Naive thymus-derived CD4-positive, alpha-beta T cell (primary cell): ENCODE measurements around the gene SPATA6. TPM values are rescaled to one million over a fixed set of nuclear protein-coding genes. Genes with fewer than 3 reads are reported as not detected.

Source experiments
- ATAC-seq: fragments of 150-1000 bp; cut with Tn5 transposase; 2 replicates; pipeline ENCODE4 v1.10.0; 2021; ENCODE audit warnings: mild to moderate bottlenecking, moderate library complexity
- CTCF ChIA-PET: fragments of 350-600 bp; sonication (Branson Sonifier 250); formaldehyde crosslinking; loops from one replicate; lab custom pipeline; 2021; ENCODE audit warnings: antibody characterized with exemption; lab: Charles Lee
- POLR2A ChIA-PET: fragments of 350-600 bp; sonication (Branson Sonifier 250); formaldehyde crosslinking; loops from one replicate; lab custom pipeline; 2021; ENCODE audit warnings: antibody characterized with exemption, inconsistent platforms; lab: Charles Lee
- DNase-seq, 9 donors: peaks; one replicate each; pipeline versions ENCODE4 v3.0.0 to v3.0.0-alpha.2; 2020 to 2022; ENCODE audit warnings: mixed read lengths in 1 of 9
- H3K27ac ChIP-seq: one replicate; pipeline ENCODE4 v1.7.0; 2013; ENCODE audit warnings: mild to moderate bottlenecking, low read depth, low read length, moderate library complexity
- H3K27me3 ChIP-seq, 2 donors: one replicate each; pipeline ENCODE4 v1.7.0; 2013; ENCODE audit warnings: low read length in 2 of 2, mild to moderate bottlenecking in 2 of 2, moderate library complexity in 2 of 2; ENCODE audit not compliant: control insufficient read depth in 2 of 2, insufficient read depth in 2 of 2
- H3K36me3 ChIP-seq, 3 experiments: 1 replicate in 2 of 3; 2 replicates in 1 of 3; pipeline ENCODE4 v1.7.0; 2013; ENCODE audit warnings: low read length in 3 of 3, mild to moderate bottlenecking in 3 of 3, moderate library complexity in 1 of 3; ENCODE audit not compliant: insufficient read depth in 3 of 3, control insufficient read depth in 2 of 3
- H3K4me1 ChIP-seq, 2 donors: one replicate each; pipeline ENCODE4 v1.7.0; 2013; ENCODE audit warnings: low read length in 2 of 2, mild to moderate bottlenecking in 2 of 2, moderate library complexity in 1 of 2; ENCODE audit not compliant: control insufficient read depth in 2 of 2, insufficient read depth in 2 of 2
- H3K4me3 ChIP-seq: 2 replicates; pipeline ENCODE4 v1.7.0; 2013; ENCODE audit warnings: mild to moderate bottlenecking, low read length
- H3K9me3 ChIP-seq, 3 experiments: 1 replicate in 2 of 3; 2 replicates in 1 of 3; pipeline ENCODE4 v1.7.0; 2013; ENCODE audit warnings: low read length in 3 of 3; ENCODE audit not compliant: control insufficient read depth in 2 of 3
- H3K27ac Mint-ChIP-seq, 9 donors: one replicate each; pipeline ENCODE4 v1.8.0; 2020 to 2022; ENCODE audit warnings: mixed read lengths in 9 of 9, mild to moderate bottlenecking in 8 of 9, moderate library complexity in 5 of 9, inconsistent platforms in 2 of 9
- H3K27me3 Mint-ChIP-seq, 5 donors: one replicate each; pipeline ENCODE4 v1.8.0; 2021 to 2022; ENCODE audit warnings: mixed read lengths in 5 of 5, mild to moderate bottlenecking in 1 of 5
- H3K36me3 Mint-ChIP-seq, 5 donors: one replicate each; pipeline ENCODE4 v1.8.0; 2020 to 2022; ENCODE audit warnings: mixed read lengths in 5 of 5, mild to moderate bottlenecking in 3 of 5, inconsistent platforms in 1 of 5
- H3K4me1 Mint-ChIP-seq, 7 donors: one replicate each; pipeline ENCODE4 v1.8.0; 2020 to 2022; ENCODE audit warnings: mixed read lengths in 7 of 7, mild to moderate bottlenecking in 3 of 7, inconsistent platforms in 1 of 7
- H3K4me3 Mint-ChIP-seq, 10 donors: one replicate each; pipeline ENCODE4 v1.8.0; 2020 to 2022; ENCODE audit warnings: mild to moderate bottlenecking in 10 of 10, mixed read lengths in 10 of 10, moderate library complexity in 6 of 10, inconsistent platforms in 2 of 10
- H3K9me3 Mint-ChIP-seq, 11 donors: one replicate each; pipeline ENCODE4 v1.8.0; 2020 to 2022; ENCODE audit warnings: mixed read lengths in 11 of 11, mild to moderate bottlenecking in 4 of 11, inconsistent platforms in 1 of 11, moderate library complexity in 1 of 11
- intact Hi-C, 2 donors: fragments of 100-400 bp; cut with micrococcal nuclease; formaldehyde crosslinking; loops; one replicate each; pipeline ENCODE4 v1.15.1; 2023
- polyA plus RNA-seq, 2 donors: library from polyadenylated mRNA; unstranded; fragments of 300-500 nt; fragmentation: Illumina TruSeq; gene quantifications; one replicate each; pipeline ENCODE4 v1.2.3, GENCODE V29; 2021
- total RNA-seq, 6 experiments: library from RNA in 5 of 6; stranded (reverse) in 5 of 6; gene quantifications; 1 replicate in 5 of 6; 2 replicates in 1 of 6; pipeline ENCODE4 v1.2.3 and lab custom pipeline; 2021 to 2026

SPATA6 gene
- total and polyA plus RNA-seq, 7 experiments from 2014 or later, result 1.0 to 11.2 (median 3.0) TPM

DNA sequence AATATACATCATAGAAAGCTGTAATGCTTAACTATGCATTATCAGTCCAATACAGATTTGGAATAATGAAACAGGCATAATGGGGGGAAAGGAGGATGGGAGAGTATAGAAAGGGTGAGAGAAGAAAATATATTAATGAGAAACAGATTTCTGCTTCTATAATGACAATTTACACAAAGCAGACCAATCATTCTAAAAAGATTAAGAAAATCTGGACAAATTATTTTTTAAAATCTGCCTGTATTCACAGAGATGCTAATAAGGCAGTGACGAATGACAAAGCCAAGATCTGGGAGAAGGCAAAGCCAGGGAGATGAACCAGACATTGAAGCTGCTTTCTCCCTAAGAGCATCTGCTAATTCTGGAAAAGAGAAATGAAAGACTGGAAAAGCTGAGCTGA is 50.0 kb downstream of the SPATA6 start:
- Histone ChIP-seq H3K4me1 (no peaks in the 10 kb centered on the region), H3K9me3 (no peaks in the 10 kb centered on the region), H3K27me3 (no peaks in the 10 kb centered on the region), H3K27ac (no peak overlapping the region), H3K4me3 (no peak overlapping the region), H3K36me3 (no peaks in the 10 kb centered on the region)
- intact Hi-C loops, result no loop called here
- CTCF ChIA-PET, result no interaction called here
- Mint-ChIP-seq H3K4me1 (peaks cover 0 to 1% (median 0%) of the 10 kb centered on the region in 7 donors), H3K27me3 (peaks cover 0 to 2% (median 0%) of the 10 kb centered on the region in 5 donors), H3K9me3 (no peaks in the 10 kb centered on the region), H3K27ac (no peak overlapping the region), H3K4me3 (no peak overlapping the region), H3K36me3 (peaks cover 0 to 17% (median 0%) of the 10 kb centered on the region in 5 donors)
- DNase-seq, result no peak
- POLR2A ChIA-PET, result no interaction called here
- no peak for ATAC-seq

DNA sequence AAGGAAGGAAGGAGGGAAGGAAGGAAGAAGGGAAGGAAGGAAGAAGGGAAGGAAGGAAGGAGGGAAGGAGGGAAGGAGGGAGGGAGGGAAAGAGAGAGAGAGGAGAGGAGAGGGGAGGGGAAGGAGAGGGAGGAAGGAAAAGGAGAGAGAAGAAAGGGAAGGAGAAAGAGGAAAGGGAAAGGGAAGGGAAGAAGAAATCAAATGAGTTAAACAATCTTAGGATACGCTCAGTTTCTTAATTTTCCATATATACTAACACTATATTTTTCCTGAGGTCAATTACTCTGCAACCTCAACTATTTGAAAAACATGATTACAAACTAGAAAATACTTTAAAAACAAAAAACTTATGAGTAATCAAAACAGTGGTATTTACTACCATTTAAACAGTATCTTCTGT is 53.3 kb downstream of the SPATA6 start:
- POLR2A ChIA-PET, result no interaction called here
- Histone ChIP-seq H3K27ac (no peak overlapping the region), H3K27me3 (no peaks in the 10 kb centered on the region), H3K4me1 (no peaks in the 10 kb centered on the region), H3K36me3 (no peaks in the 10 kb centered on the region), H3K4me3 (no peak overlapping the region), H3K9me3 (no peaks in the 10 kb centered on the region)
- DNase-seq (no peak), ATAC-seq (no peak)
- no peaks in the 10 kb centered on the region for H3K27me3 Mint-ChIP-seq
- intact Hi-C loops, result no loop called here
- H3K4me3 Mint-ChIP-seq, result no peak overlapping the region
- CTCF ChIA-PET, result no interaction called here
- H3K36me3 Mint-ChIP-seq, result peaks cover 0 to 12% (median 0%) of the 10 kb centered on the region in 5 donors
- no peak overlapping the region for H3K27ac Mint-ChIP-seq
- no peaks in the 10 kb centered on the region for H3K9me3 Mint-ChIP-seq
- peaks cover 0 to 1% (median 0%) of the 10 kb centered on the region in 7 donors for H3K4me1 Mint-ChIP-seq

GRCh38 chr1:48415050-48415449 is 57.0 kb downstream of the SPATA6 start:
- ATAC-seq, result no peak
- Histone ChIP-seq H3K9me3 (no peaks in the 10 kb centered on the region), H3K27ac (no peak overlapping the region), H3K27me3 (no peaks in the 10 kb centered on the region), H3K4me3 (no peak overlapping the region), H3K4me1 (no peaks in the 10 kb centered on the region), H3K36me3 (no peaks in the 10 kb centered on the region)
- intact Hi-C loops, result no loop called here
- DNase-seq, result no peak
- Mint-ChIP-seq H3K9me3 (no peaks in the 10 kb centered on the region), H3K4me1 (peaks cover 0 to 3% (median 0%) of the 10 kb centered on the region in 7 donors), H3K27me3 (no peaks in the 10 kb centered on the region), H3K27ac (no peak overlapping the region), H3K4me3 (no peak overlapping the region), H3K36me3 (peaks cover 0 to 17% (median 9%) of the 10 kb centered on the region in 5 donors)
- CTCF ChIA-PET, result no interaction called here
- POLR2A ChIA-PET, result no interaction called here

DNA sequence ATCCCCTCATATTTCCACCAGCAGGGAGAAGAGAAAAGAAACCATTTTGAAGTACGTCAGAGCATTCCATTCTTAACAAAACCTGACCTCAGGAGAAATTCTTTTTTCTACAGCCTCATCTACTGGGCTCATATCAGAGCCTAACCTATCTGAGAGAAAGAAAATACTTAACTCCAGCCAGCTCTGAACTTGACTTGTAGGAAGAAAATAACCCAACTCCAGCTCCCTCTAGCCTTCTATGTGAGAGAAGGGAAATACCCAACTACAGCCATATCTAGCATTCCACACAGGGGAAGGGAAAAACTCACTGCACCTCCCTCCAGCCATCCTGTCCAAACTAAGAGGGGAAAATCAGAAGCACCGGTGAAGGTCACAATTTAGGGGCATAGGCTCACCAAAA is 57.7 kb downstream of the SPATA6 start:
- Histone ChIP-seq H3K27me3 (no peaks in the 10 kb centered on the region), H3K4me3 (no peak overlapping the region), H3K4me1 (no peaks in the 10 kb centered on the region), H3K9me3 (no peaks in the 10 kb centered on the region), H3K27ac (no peak overlapping the region), H3K36me3 (no peaks in the 10 kb centered on the region)
- Mint-ChIP-seq H3K27ac (no peak overlapping the region), H3K4me1 (peaks cover 0 to 3% (median 0%) of the 10 kb centered on the region in 7 donors), H3K27me3 (no peaks in the 10 kb centered on the region), H3K36me3 (peaks cover 0 to 19% (median 10%) of the 10 kb centered on the region in 5 donors), H3K4me3 (no peak overlapping the region), H3K9me3 (no peaks in the 10 kb centered on the region)
- DNase-seq (no peak), ATAC-seq (no peak)
- POLR2A ChIA-PET, result no interaction called here
- CTCF ChIA-PET, result no interaction called here
- intact Hi-C loops, result no loop called here

- intact Hi-C loops, result no loop called here
- CTCF ChIA-PET, result no interaction called here
- H3K27me3 Mint-ChIP-seq, result no peaks in the 10 kb centered on the region
- Histone ChIP-seq H3K9me3 (no peaks in the 10 kb centered on the region), H3K27me3 (no peaks in the 10 kb centered on the region), H3K4me1 (no peaks in the 10 kb centered on the region), H3K27ac (no peak overlapping the region), H3K36me3 (no peaks in the 10 kb centered on the region), H3K4me3 (no peak overlapping the region)
- H3K27ac Mint-ChIP-seq, result no peak overlapping the region
- ATAC-seq (no peak), DNase-seq (no peak)
- no peak overlapping the region for H3K4me3 Mint-ChIP-seq
- POLR2A ChIA-PET, result no interaction called here
- no peaks in the 10 kb centered on the region for H3K4me1 Mint-ChIP-seq
- no peaks in the 10 kb centered on the region for H3K9me3 Mint-ChIP-seq
- peaks cover 0 to 31% (median 13%) of the 10 kb centered on the region in 5 donors for H3K36me3 Mint-ChIP-seq
Observed at GRCh38 chr1:48405940-48406339, 66.1 kb downstream of the SPATA6 start.

DNA sequence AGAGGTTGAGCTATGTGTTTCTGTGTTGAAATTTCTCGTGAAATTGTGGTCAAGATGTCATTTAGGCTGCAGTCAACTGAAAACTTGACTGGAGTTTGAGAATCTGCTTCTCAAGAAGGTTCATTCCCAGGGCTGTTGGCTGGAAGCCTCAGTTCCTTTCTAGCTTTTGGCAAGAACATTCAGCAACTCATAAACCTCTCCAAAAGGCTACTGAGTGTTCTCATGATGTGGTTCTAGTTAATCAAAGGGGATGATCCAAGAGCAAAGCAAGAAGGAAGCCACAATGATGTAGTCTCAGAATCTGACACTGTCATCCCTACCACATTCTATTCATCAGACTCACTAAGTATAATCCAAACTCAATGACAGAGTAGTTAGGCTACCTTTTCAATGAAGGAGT is 66.6 kb downstream of the SPATA6 start:
- Mint-ChIP-seq H3K27ac (no peak overlapping the region), H3K27me3 (no peaks in the 10 kb centered on the region), H3K9me3 (no peaks in the 10 kb centered on the region), H3K4me1 (no peaks in the 10 kb centered on the region), H3K4me3 (no peak overlapping the region), H3K36me3 (peaks cover 0 to 28% (median 9%) of the 10 kb centered on the region in 5 donors)
- ATAC-seq (no peak), DNase-seq (no peak)
- CTCF ChIA-PET, result no interaction called here
- H3K27ac ChIP-seq, result no peak overlapping the region
- H3K4me1 ChIP-seq, result no peaks in the 10 kb centered on the region
- H3K4me3 ChIP-seq, result no peak overlapping the region
- H3K36me3 ChIP-seq, result no peaks in the 10 kb centered on the region
- H3K27me3 ChIP-seq, result no peaks in the 10 kb centered on the region
- H3K9me3 ChIP-seq, result no peaks in the 10 kb centered on the region
- intact Hi-C loops, result no loop called here
- POLR2A ChIA-PET, result no interaction called here

- Mint-ChIP-seq H3K27me3 (no peaks in the 10 kb centered on the region), H3K9me3 (no peaks in the 10 kb centered on the region), H3K36me3 (peaks cover 0 to 18% (median 4%) of the 10 kb centered on the region in 5 donors), H3K4me3 (no peak overlapping the region), H3K27ac (no peak overlapping the region), H3K4me1 (no peaks in the 10 kb centered on the region)
- POLR2A ChIA-PET, result no interaction called here
- H3K36me3 ChIP-seq, result no peaks in the 10 kb centered on the region
- H3K4me3 ChIP-seq, result no peak overlapping the region
- H3K27ac ChIP-seq, result no peak overlapping the region
- no peak for ATAC-seq
- intact Hi-C loops, result no loop called here
- H3K4me1 ChIP-seq, result no peaks in the 10 kb centered on the region
- CTCF ChIA-PET, result no interaction called here
- no peak for DNase-seq
- H3K27me3 ChIP-seq, result no peaks in the 10 kb centered on the region
- no peaks in the 10 kb centered on the region for H3K9me3 ChIP-seq
Observed at GRCh38 chr1:48402599-48402998, 69.4 kb downstream of the SPATA6 start.
